Inflammatory macrophage (primary cell): ENCODE measurements around the gene CCDC127.
"Not testable (repeated sequence)": the region's sequence is repeated elsewhere in the genome, so short reads cannot be mapped to it uniquely, and the experiment has no call there.

Experiments
- DNase-seq, 2 donors: peaks; one replicate each; pipeline ENCODE4 v3.0.0-alpha.2; 2020 to 2022

CCDC127 gene

GRCh38 chr5:171801-172331, 46.1 kb downstream of the CCDC127 start:
- no peak for DNase-seq

GRCh38 chr5:170971-171800, 46.8 kb downstream of the CCDC127 start:
- no peak for DNase-seq

GRCh38 chr5:169728-170094, 48.2 kb downstream of the CCDC127 start:
- DNase-seq, result no peak

- peak; percentile 61 to 77 for DNase-seq
Measured at GRCh38 chr5:169071-169727, 48.8 kb downstream of the CCDC127 start.

DNA sequence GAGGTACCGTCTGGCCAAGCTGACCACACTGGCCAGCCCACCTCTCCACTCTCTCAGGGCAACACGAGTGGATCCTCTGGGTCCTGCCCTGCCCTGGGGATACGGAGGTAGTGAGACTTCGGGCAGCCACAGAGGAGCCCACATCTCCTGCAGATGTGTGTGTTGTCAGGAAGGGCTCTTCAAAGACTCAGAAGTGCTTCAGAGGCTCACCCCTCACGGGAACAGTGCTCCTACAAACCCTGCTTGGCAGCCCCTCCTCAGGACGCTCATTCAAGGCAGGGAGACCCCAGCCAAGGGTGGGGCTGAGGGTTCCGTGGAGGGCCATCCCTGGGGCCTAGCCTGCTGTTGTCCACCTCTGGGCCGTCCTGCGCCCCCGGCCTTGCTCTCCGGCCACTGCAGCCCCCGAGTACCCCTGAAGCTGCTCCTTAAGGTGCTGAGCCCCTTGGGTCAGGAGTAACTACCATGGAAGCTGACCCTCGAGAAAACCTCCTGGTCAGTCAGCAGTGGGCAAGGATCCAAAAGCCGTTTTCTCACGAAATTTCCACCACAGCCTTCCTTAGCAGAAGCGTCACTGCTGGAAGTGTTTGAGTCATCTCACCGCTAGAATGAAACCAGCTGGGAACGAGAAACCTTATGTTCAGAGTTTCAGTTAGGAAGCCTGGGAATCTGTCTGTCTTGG, 49.8 kb downstream of the CCDC127 start:
- no peak for DNase-seq

- DNase-seq, result no peak
Measured at GRCh38 chr5:167511-167910, 50.4 kb downstream of the CCDC127 start.

GRCh38 chr5:166441-167372, 51.2 kb downstream of the CCDC127 start:
- no peak for DNase-seq

DNA sequence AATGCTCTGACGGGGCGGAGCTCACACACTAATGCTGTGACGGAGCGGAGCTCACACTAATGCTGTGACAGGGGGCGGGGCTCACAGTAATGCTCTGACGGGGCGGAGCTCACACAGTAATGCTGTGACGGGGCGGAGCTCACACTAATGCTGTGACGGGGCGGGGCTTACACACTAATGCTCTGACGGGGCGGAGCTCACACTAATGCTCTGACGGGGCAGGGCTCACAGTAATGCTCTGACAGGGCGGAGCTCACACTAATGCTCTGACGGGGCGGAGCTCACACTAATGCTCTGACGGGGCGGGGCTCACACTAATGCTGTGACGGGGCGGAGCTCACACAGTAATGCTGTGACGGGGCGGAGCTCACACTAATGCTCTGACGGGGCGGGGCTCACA, 53.2 kb downstream of the CCDC127 start:
- DNase-seq, result not testable (repeated sequence)

DNA sequence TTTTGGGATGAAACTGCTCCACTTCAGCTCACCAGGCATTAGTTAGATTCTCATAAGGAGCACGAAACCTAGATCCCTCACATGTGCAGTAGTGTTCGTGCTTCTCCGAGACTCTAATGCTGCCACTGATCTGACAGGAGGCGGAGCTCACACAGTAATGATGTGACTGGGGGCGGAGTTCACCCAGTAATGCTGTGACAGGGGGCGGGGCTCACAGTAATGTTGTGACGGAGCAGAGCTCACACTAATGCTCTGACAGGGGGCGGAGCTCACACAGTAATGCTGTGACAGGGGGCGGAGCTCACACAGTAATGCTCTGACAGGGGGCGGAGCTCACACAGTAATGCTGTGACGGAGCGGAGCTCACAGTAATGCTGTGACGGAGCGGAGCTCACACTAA, 53.7 kb downstream of the CCDC127 start:
- no peak for DNase-seq

DNA sequence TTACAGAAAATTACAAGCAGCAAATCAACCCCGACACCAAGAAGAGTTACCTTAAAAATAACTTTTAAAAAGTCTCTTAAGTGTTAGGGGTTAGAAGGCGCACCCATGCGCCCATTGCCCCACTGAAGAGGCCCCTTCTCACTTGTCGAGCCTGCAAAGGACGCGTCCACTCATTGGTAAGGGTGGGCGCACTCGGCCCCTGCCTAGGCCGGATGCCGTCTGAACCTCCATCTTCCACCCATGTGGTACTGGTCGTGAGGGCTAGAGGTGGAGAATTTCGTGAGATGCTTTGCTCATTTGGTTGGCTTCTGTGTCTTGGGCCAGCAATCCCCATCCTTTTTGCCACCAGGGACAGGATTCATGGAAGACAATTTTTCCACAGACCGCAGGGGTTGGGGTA, 54.1 kb downstream of the CCDC127 start:
- DNase-seq, result no peak

- no peak for DNase-seq
Measured at GRCh38 chr5:163338-163620, 54.7 kb downstream of the CCDC127 start.

GRCh38 chr5:162565-163337, 55.2 kb downstream of the CCDC127 start:
- DNase-seq, result no peak

DNA sequence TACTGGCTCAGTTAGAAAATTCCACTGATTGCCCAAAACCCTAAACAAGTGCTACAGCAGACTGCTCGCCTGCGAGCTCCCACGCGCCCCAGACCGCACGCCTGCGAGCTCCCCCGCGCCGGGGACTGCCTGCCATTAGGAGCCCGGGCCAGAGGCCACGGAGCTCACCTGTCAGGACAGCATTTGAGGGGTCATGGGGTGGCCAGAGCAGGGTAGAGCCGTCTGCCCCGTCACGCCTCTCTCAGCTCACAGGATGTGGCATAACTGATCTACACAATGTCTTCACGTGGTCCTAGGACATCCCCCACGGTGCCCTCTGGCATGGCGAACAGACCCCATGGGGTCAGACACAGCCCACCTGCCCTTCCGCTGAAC, 55.8 kb downstream of the CCDC127 start:
- no peak for DNase-seq

GRCh38 chr5:161803-162110, 56.2 kb downstream of the CCDC127 start:
- no peak for DNase-seq

DNA sequence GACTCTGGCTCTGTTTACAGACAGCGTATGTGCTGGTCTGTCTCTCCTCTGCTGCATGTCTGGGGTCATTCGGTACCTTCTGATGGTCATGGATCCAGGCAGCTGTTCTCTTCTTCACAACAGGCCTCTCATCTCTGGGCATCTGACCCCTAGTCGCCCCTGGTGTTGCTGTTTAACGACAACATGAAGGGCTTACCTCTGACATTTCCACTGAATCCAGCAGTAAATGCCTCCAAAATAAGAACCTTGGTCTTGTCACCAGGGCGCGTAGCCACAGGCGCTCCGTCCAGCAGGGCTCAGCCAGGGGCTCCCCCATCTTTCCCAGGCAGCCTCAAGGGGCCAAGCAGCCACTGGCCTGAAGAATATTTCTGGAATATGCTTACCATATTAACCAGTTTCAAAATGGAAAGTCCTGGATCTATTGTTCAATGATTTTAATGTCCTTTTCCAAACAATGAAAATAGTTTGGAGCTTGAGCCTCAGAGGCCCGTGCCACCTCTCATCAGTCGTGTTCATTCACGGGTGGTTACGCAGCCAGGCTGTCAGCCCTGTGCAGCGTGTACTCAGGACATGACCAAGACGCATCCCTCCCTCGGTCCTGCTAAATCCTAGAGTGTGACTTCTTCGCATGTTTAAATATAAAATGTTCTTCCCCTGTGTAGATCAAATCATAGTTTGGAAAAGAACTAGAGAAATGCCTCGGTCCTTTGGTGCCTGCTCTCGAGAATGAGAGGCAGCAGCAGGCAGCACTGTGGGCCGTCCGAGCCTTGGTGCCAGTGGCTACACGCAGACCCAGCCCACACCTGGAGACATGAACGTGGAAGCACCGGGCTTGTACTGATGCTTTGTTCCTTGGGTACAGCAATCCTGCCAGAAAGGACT, 56.8 kb downstream of the CCDC127 start:
- DNase-seq, result no peak

GRCh38 chr5:160173-160510, 57.8 kb downstream of the CCDC127 start:
- DNase-seq, result no peak

- no peak for DNase-seq
Measured at GRCh38 chr5:159448-160172, 58.3 kb downstream of the CCDC127 start.

GRCh38 chr5:158807-159447, 59.0 kb downstream of the CCDC127 start:
- DNase-seq, result no peak

- DNase-seq, result no peak
Measured at GRCh38 chr5:157801-158200, 60.2 kb downstream of the CCDC127 start.
